GM21825 (cell line): ENCODE data around the gene ATOX1.
"Not testable (repeated sequence)": the region's sequence is repeated elsewhere in the genome, so short reads cannot be mapped to it uniquely, and the experiment has no call there.

Experiments used
- ATAC-seq: cut with Tn5 transposase; IDR thresholded peaks from one replicate; pipeline ENCODE4 v1.9.1; 2021; ENCODE audit warnings: mild to moderate bottlenecking, moderate library complexity; ENCODE audit not compliant: unreplicated experiment

Gene ATOX1

GRCh38 chr5:151699071-151699901 lies 59.1 kb downstream of the ATOX1 start:
- ATAC-seq, result no peak

- not testable (repeated sequence) for ATAC-seq
These were observed 60.4 kb downstream of the ATOX1 start for GRCh38 chr5:151698081-151698480.

- ATAC-seq, result no peak
These were observed 61.0 kb downstream of the ATOX1 start for GRCh38 chr5:151697452-151697851.

- no peak for ATAC-seq
These were observed 61.9 kb downstream of the ATOX1 start for GRCh38 chr5:151696470-151697061.

GRCh38 chr5:151695464-151695863 lies 63.0 kb downstream of the ATOX1 start:
- ATAC-seq, result no peak

GRCh38 chr5:151694035-151694485 lies 64.4 kb downstream of the ATOX1 start:
- no peak for ATAC-seq
